Testis (tissue), 3 donors: Measurements from ENCODE around the gene TFCP2. TPM values are rescaled to one million over a fixed set of nuclear protein-coding genes. Genes with fewer than 3 reads are reported as not detected.

Experiments
- DNase-seq: peaks from one replicate; pipeline ENCODE4 v3.0.0-alpha.2; 2019
- H3K27ac ChIP-seq, 2 donors: fragments of 200-600 bp; sonication (generic); one replicate each; pipeline ENCODE4 v1.5.1; 2019
- H3K27me3 ChIP-seq: fragments of 200-600 bp; sonication (generic); one replicate; pipeline ENCODE4 v1.5.1; 2019
- H3K36me3 ChIP-seq: fragments of 200-600 bp; sonication (generic); one replicate; pipeline ENCODE4 v1.5.1; 2017; ENCODE audit warnings: low read depth; ENCODE audit errors: missing control alignments
- H3K4me1 ChIP-seq: fragments of 200-600 bp; sonication (generic); one replicate; pipeline ENCODE4 v1.5.1; 2019
- H3K4me3 ChIP-seq, 2 donors: fragments of 200-600 bp; sonication (generic); one replicate each; pipeline ENCODE4 v1.5.1; 2017 to 2019
- H3K9me3 ChIP-seq: fragments of 200-600 bp; sonication (generic); one replicate; pipeline ENCODE4 v1.5.1; 2017
- POLR2A ChIP-seq: fragments of 450-650 bp; IDR thresholded peaks from one replicate; pipeline ENCODE4 v1.6.1; 2017; ENCODE audit warnings: antibody characterized with exemption, mild to moderate bottlenecking, moderate library complexity
- WGBS, 2 donors: methylation state at CpG; one replicate each; pipeline ENCODE4 v1.1.5; 2018; 5-methylcytosine and 5-hydroxymethylcytosine counted together
- intact Hi-C: fragments of 100-400 bp; cut with DNase I; formaldehyde crosslinking; loops from one replicate; pipeline ENCODE4 v1.15.1; 2023; ENCODE audit warnings: low total_unique reads
- polyA plus RNA-seq: library from polyadenylated mRNA; stranded (reverse); fragments of 350-450 nt; fragmentation: Illumina TruSeq; extraction: RNeasy Lipid Tissue Mini Kit (QIAGEN cat#74804); gene quantifications from one replicate; pipeline ENCODE4 v1.2.3, GENCODE V29; 2014; ENCODE audit warnings: low read depth, low replicate concordance; ENCODE audit not compliant: insufficient read depth
- total RNA-seq, 2 donors: library from RNA; depleted of rRNA; stranded (reverse); fragments of >200 nt; gene quantifications; one replicate each; pipeline ENCODE4 v1.2.3, GENCODE V29; 2016
- TF ChIP-seq, protein P1 (sequence below), 3 experiments: fragments of 450-650 bp in 2 of 3; fragments of 200-600 bp in 1 of 3; sonication (generic) in 1 of 3; IDR thresholded peaks; one replicate each; pipeline ENCODE4 v1.5.1; 2016 to 2019; ENCODE audit warnings: antibody characterized with exemption in 3 of 3, mild to moderate bottlenecking in 2 of 3, moderate library complexity in 1 of 3

Gene TFCP2
- total and polyA plus RNA-seq, 3 donors from 2014 or later = 13.8 to 17.2 (median 16.2) TPM

DNA sequence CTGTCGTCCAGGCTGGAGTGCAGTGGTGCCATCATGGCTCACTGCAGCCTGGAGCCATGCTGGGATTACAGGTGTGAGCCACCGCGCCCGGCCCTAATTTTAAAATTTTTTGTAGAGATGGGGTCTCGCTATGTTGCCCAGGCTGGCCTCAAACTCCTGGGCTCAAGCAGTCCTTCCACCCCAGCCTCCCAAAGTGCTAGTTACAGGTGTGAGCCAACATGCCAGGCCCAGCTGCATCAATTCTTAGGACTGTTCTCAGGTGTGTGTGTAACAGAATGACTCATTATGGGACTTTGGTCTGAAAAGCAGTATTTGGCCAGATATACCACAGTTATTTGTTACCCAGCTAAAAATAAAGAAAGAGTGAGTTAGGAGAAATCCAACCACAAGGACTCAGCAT lies 107.4 kb downstream of the TFCP2 start:
- Histone ChIP-seq H3K36me3 (no peaks in the 10 kb centered on the region), H3K27me3 (no peaks in the 10 kb centered on the region), H3K27ac (no peak overlapping the region), H3K4me3 (no peak overlapping the region), H3K4me1 (no peaks in the 10 kb centered on the region), H3K9me3 (no peaks in the 10 kb centered on the region)
- WGBS, 2 donors = 92 to 93% methylated on average over 5 of the region's 5 CpGs
- DNase-seq = no peak
- TF ChIP-seq, protein P1, sequence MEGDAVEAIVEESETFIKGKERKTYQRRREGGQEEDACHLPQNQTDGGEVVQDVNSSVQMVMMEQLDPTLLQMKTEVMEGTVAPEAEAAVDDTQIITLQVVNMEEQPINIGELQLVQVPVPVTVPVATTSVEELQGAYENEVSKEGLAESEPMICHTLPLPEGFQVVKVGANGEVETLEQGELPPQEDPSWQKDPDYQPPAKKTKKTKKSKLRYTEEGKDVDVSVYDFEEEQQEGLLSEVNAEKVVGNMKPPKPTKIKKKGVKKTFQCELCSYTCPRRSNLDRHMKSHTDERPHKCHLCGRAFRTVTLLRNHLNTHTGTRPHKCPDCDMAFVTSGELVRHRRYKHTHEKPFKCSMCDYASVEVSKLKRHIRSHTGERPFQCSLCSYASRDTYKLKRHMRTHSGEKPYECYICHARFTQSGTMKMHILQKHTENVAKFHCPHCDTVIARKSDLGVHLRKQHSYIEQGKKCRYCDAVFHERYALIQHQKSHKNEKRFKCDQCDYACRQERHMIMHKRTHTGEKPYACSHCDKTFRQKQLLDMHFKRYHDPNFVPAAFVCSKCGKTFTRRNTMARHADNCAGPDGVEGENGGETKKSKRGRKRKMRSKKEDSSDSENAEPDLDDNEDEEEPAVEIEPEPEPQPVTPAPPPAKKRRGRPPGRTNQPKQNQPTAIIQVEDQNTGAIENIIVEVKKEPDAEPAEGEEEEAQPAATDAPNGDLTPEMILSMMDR (IDR thresholded peaks at IDR 0.05) = no peak
- no peak for TF ChIP-seq POLR2A
- intact Hi-C loops = no loop called here

DNA sequence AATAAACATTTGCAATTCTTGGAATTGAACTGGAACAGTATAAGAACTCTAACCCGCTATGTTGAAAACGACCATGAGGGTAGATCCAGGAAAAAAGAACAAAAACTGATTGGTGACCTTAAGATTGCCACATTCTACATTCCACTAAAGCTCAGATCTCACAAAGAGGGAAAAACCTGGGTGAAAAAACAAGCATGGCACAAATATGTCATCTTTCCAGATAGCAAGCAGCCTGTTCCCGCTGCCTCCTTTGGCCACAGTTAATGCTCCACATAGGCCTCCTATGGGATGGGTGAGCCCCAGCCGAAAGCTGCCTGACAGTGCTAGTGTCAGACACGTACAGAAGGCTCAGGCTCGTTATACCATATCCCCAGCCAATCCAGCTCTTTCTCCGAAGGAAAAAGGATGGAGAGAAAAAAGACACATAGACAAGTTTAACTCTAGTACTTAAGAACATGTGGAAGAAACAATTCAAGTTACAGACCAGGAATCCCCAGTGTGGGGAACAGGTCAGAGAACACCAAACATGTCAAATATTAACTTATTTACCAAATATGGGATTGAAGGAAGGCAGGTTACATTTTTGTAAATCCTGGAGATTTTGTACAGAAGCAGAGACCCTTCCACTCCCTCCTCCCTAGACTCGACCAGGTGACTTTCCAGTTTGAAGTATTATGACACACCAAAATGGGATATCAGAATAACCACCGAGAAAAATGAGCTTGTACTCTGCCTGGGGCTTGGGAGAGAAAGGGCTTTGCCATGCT lies 110.1 kb downstream of the TFCP2 start:
- no peak for TF ChIP-seq POLR2A
- TF ChIP-seq, protein P1 (IDR thresholded peaks at IDR 0.05) = no peak
- intact Hi-C loops = no loop called here
- Histone ChIP-seq H3K9me3 (no peaks in the 10 kb centered on the region), H3K27me3 (no peaks in the 10 kb centered on the region), H3K4me3 (no peak overlapping the region), H3K27ac (no peak overlapping the region), H3K4me1 (no peaks in the 10 kb centered on the region), H3K36me3 (no peaks in the 10 kb centered on the region)
- 70 to 79% methylated on average over 9 of the region's 9 CpGs for WGBS, 2 donors
- no peak for DNase-seq

DNA sequence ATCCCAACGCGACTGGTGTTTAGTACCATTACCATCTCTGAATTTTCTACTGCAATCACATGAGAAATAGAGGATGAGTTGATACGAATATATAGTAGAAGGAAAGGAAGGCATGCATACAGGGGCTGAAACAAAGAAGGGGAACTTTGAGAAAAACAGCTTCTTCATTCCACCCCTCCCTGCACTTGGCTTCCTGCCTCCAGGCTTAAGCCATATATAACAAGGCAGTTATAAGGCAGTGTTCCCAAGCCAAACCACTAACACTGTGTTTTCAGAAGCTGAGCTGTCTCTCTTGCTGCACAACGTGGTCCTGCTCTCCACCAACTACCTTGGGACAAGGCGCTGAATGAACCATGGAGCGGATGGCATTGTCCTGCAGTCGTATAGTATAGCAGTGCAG lies 113.8 kb downstream of the TFCP2 start:
- no peaks in the 10 kb centered on the region for H3K27me3 ChIP-seq
- intact Hi-C loops = no loop called here
- no peak for DNase-seq
- WGBS, 2 donors = 68 to 83% methylated on average over 7 of the region's 7 CpGs
- no peak overlapping the region for H3K4me3 ChIP-seq
- no peaks in the 10 kb centered on the region for H3K36me3 ChIP-seq
- no peaks in the 10 kb centered on the region for H3K4me1 ChIP-seq
- H3K9me3 ChIP-seq = no peaks in the 10 kb centered on the region
- TF ChIP-seq, protein P1 (IDR thresholded peaks at IDR 0.05) = no peak
- TF ChIP-seq POLR2A = no peak
- H3K27ac ChIP-seq = no peak overlapping the region

DNA sequence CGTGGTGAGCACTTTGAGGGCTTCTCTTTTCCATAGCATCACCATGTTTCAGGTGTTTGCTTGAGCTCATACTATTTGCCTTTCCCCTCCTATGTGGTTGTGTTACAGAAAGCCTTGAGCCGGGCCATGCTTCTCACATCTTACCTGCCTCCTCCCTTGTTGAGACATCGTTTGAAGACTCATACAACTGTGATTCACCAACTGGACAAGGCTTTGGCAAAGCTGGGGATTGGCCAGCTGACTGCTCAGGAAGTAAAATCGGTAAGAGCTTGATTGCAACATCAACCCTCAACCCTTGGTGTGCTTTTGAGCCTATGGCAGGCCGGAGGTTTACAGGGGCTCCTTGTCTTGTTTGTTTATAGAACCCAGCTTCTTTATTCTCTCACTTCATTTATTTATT lies 116.7 kb downstream of the TFCP2 start:
- Histone ChIP-seq H3K36me3 (no peaks in the 10 kb centered on the region), H3K27ac (no peak overlapping the region), H3K27me3 (no peaks in the 10 kb centered on the region), H3K4me1 (no peaks in the 10 kb centered on the region), H3K4me3 (no peak overlapping the region), H3K9me3 (no peaks in the 10 kb centered on the region)
- TF ChIP-seq, protein P1 (IDR thresholded peaks at IDR 0.05) = no peak
- TF ChIP-seq POLR2A = no peak
- DNase-seq = no peak
- intact Hi-C loops = no loop called here
- 86 to 87% methylated on average over 5 of the region's 5 CpGs for WGBS, 2 donors

DNA sequence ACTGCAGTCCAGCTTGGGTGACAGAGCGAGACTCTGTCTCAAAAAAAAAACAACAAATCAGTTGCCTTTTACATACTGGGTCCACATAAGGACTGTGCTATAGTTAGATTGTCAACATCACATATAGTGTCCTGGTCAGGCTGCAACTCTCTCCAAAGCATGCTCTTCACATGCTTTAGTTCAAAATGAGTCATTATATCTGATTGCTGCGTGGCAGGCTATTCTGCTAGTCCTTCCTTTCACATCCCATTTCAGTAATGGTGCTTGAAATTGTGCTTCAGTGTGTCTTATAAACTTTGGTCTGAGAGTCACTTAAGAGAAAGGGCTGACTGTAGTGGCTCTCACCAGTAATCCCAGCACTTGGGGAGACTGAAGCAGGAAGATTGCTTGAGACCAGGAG lies 117.9 kb downstream of the TFCP2 start:
- Histone ChIP-seq H3K9me3 (no peaks in the 10 kb centered on the region), H3K4me1 (no peaks in the 10 kb centered on the region), H3K27me3 (no peaks in the 10 kb centered on the region), H3K4me3 (no peak overlapping the region), H3K27ac (no peak overlapping the region), H3K36me3 (no peaks in the 10 kb centered on the region)
- no peak for TF ChIP-seq POLR2A
- no peak for DNase-seq
- WGBS, 2 donors = 84 to 92% methylated on average over 2 of the region's 2 CpGs
- intact Hi-C loops = no loop called here
